PC-9 (cell line): Measurements from ENCODE around the gene C1orf35.

ENCODE experiments used
- CTCF ChIP-seq: fragments of 200-600 bp; sonication (generic); conservative IDR thresholded peaks from 2 replicates; pipeline ENCODE4 v1.6.1; 2017; ENCODE audit warnings: mixed run types, antibody characterized with exemption, mild to moderate bottlenecking, moderate library complexity
- EZH2 ChIP-seq: fragments of 200-600 bp; sonication (generic); IDR thresholded peaks from 2 replicates; pipeline ENCODE4 v1.8.0; 2017; ENCODE audit warnings: antibody characterized with exemption, low read depth

GRCh38 chr1:228143480-228144192 is 40.5 kb upstream of the C1orf35 start:
- TF ChIP-seq CTCF, result no peak
- no peak for TF ChIP-seq EZH2
